GM12878 (cell line): ENCODE results near the gene EPB41L2.

ENCODE experiments used
- CTCF ChIP-seq, 3 experiments: IDR thresholded peaks in 2 of 3; conservative IDR thresholded peaks in 1 of 3; 2 replicates each; pipeline ENCODE4 v1.5.1; 2011; ENCODE audit warnings: low read depth in 3 of 3, low read length in 3 of 3, mild to moderate bottlenecking in 3 of 3, control low read depth in 2 of 3, moderate library complexity in 2 of 3, inconsistent platforms in 1 of 3, mixed read lengths in 1 of 3; ENCODE audit not compliant: control insufficient read depth in 2 of 3, insufficient read depth in 1 of 3; ENCODE audit errors: extremely low read depth in 1 of 3
- IRF3 ChIP-seq: fragments of 450-650 bp; IDR thresholded peaks from 2 replicates; pipeline ENCODE4 v1.6.1; 2014; ENCODE audit warnings: mild to moderate bottlenecking
- NFYB ChIP-seq: IDR thresholded peaks from 2 replicates; pipeline ENCODE4 v1.6.1; 2011; ENCODE audit warnings: low read depth, mild to moderate bottlenecking, low read length, improper control_type of control experiment, moderate library complexity; ENCODE audit not compliant: insufficient read depth
- POLR2AphosphoS2 ChIP-seq: IDR thresholded peaks from 2 replicates; pipeline ENCODE4 v1.6.1; 2011; ENCODE audit warnings: low read depth, mild to moderate bottlenecking, low read length, improper control_type of control experiment, moderate library complexity
- POLR2AphosphoS5 ChIP-seq: IDR thresholded peaks from 2 replicates; pipeline ENCODE4 v1.6.1; 2011; ENCODE audit warnings: mild to moderate bottlenecking, low read length, inconsistent platforms
- RAD21 ChIP-seq: IDR thresholded peaks from 2 replicates; pipeline ENCODE4 v1.6.1; 2011; ENCODE audit warnings: mild to moderate bottlenecking, low read depth, low read length, moderate library complexity; ENCODE audit not compliant: insufficient read depth
- RFX5 ChIP-seq: IDR thresholded peaks from 2 replicates; pipeline ENCODE4 v1.6.1; 2011; ENCODE audit warnings: low read depth, low read length, improper control_type of control experiment
- SIN3A ChIP-seq: IDR thresholded peaks from 2 replicates; pipeline ENCODE4 v1.6.1; 2012; ENCODE audit warnings: low read depth, low read length, improper control_type of control experiment

GRCh38 chr6:131070061-131070460, 7.0 kb upstream of the EPB41L2 start:
- TF ChIP-seq RAD21, result no peak
- no peak for TF ChIP-seq RFX5
- no peak for TF ChIP-seq IRF3
- no peak for TF ChIP-seq SIN3A
- no peak for TF ChIP-seq NFYB
- TF ChIP-seq POLR2AphosphoS2, result no peak
- TF ChIP-seq POLR2AphosphoS5, result no peak
- no peak for TF ChIP-seq CTCF (IDR thresholded peaks at IDR 0.05 in 2 of 3, conservative IDR thresholded peaks at IDR 0.05 in 1 of 3; ENCODE audit: control insufficient read depth in 2 of 3, extremely low read depth in 1 of 3, insufficient read depth in 1 of 3, low read depth in 3 of 3, low read length in 3 of 3)
